ENCODE results near the gene PLA1A.

DNA sequence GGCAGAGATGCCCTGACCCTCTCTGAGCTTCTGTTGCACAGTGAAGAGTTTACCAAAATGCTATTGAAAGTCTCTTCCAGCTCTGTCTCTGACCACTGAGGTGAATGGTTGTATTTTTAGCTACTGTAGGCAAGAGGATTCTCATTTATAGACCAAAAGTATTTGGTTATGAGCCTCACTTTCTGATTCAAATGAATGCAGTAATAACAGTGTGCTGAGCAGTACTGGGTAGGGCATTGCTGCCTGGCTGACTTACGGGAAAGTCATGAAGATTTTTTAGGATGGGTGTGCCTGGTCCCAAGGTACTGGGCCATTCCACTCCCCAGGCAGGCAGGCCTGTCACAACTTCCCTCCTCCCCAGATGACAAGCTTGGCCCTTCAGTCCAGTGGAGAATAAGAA is 15.5 kb downstream of the PLA1A start:
- no peak for TF ChIP-seq CTCF (conservative IDR thresholded peaks at IDR 0.05; ENCODE audit: low read length)
- no peak for TF ChIP-seq EZH2phosphoT487 (IDR thresholded peaks at IDR 0.05; ENCODE audit: borderline replicate concordance)

Data from Loucy (cell line).